T-helper 17 cell (primary cell): ENCODE measurements around the gene IP6K3. TPM values are rescaled to one million over a fixed set of nuclear protein-coding genes. Genes with fewer than 3 reads are reported as not detected.

ENCODE experiments used
- ATAC-seq: fragments of 150-1000 bp; cut with Tn5 transposase; 2 replicates; pipeline ENCODE4 v1.10.0; 2021; ENCODE audit warnings: mild to moderate bottlenecking, moderate library complexity
- DNase-seq, 3 donors: peaks; one replicate each; pipeline versions ENCODE4 v3.0.0 to v3.0.0-alpha.2; 2020 to 2021
- H3K9me3 ChIP-seq: one replicate; pipeline ENCODE4 v1.7.0; 2013; ENCODE audit warnings: low read length, mild to moderate bottlenecking; ENCODE audit not compliant: control insufficient read depth, poor library complexity, severe bottlenecking
- H3K27ac Mint-ChIP-seq: one replicate; pipeline ENCODE4 v1.8.0; 2022; ENCODE audit warnings: mild to moderate bottlenecking, moderate library complexity, mixed read lengths
- H3K27me3 Mint-ChIP-seq: one replicate; pipeline ENCODE4 v1.8.0; 2022; ENCODE audit warnings: mixed read lengths
- H3K36me3 Mint-ChIP-seq: one replicate; pipeline ENCODE4 v1.8.0; 2022; ENCODE audit warnings: low read depth, mixed read lengths
- H3K4me1 Mint-ChIP-seq: one replicate; pipeline ENCODE4 v1.8.0; 2022; ENCODE audit warnings: mild to moderate bottlenecking, mixed read lengths
- H3K4me3 Mint-ChIP-seq: one replicate; pipeline ENCODE4 v1.8.0; 2022; ENCODE audit warnings: mild to moderate bottlenecking, moderate library complexity, mixed read lengths
- total RNA-seq, 4 donors: library from RNA in 2 of 4; stranded (reverse) in 2 of 4; gene quantifications; one replicate each; pipeline ENCODE4 v1.2.3 and lab custom pipeline; 2022 to 2026

The IP6K3 gene
- total RNA-seq, 2 donors from 2014 or later, result not detected

- ATAC-seq (no peak), DNase-seq (no peak)
- Mint-ChIP-seq H3K27ac (no peak overlapping the region), H3K4me1 (peaks cover 5% of the 10 kb centered on the region), H3K4me3 (no peak overlapping the region), H3K36me3 (no peaks in the 10 kb centered on the region), H3K27me3 (peaks cover 9% of the 10 kb centered on the region)
- H3K9me3 ChIP-seq, result no peaks in the 10 kb centered on the region
Measured at GRCh38 chr6:33716379-33716778, 30.3 kb downstream of the IP6K3 start.

GRCh38 chr6:33714385-33715040 is 32.2 kb downstream of the IP6K3 start:
- Mint-ChIP-seq H3K36me3 (peaks cover 3% of the 10 kb centered on the region), H3K4me3 (no peak overlapping the region), H3K4me1 (peaks cover 20% of the 10 kb centered on the region), H3K27ac (no peak overlapping the region), H3K27me3 (no peaks in the 10 kb centered on the region)
- no peak for DNase-seq
- no peaks in the 10 kb centered on the region for H3K9me3 ChIP-seq
- no peak for ATAC-seq

GRCh38 chr6:33713786-33714185 is 32.9 kb downstream of the IP6K3 start:
- Mint-ChIP-seq H3K4me1 (peaks cover 23% of the 10 kb centered on the region), H3K27ac (no peak overlapping the region), H3K36me3 (peaks cover 6% of the 10 kb centered on the region), H3K4me3 (no peak overlapping the region), H3K27me3 (no peaks in the 10 kb centered on the region)
- ATAC-seq (no peak), DNase-seq (no peak)
- H3K9me3 ChIP-seq, result no peaks in the 10 kb centered on the region

- Mint-ChIP-seq H3K4me1 (peaks cover 26% of the 10 kb centered on the region), H3K27ac (no peak overlapping the region), H3K4me3 (no peak overlapping the region), H3K36me3 (peaks cover 6% of the 10 kb centered on the region), H3K27me3 (no peaks in the 10 kb centered on the region)
- ATAC-seq (no peak), DNase-seq (no peak)
- no peaks in the 10 kb centered on the region for H3K9me3 ChIP-seq
Measured at GRCh38 chr6:33712914-33713313, 33.8 kb downstream of the IP6K3 start.

GRCh38 chr6:33711140-33712129 is 35.3 kb downstream of the IP6K3 start, which contains the start of gene UQCC2:
TSS of gene UQCC2 (minus strand) at chr6:33711700. CDS start at chr6:33711686, 14 bp downstream.
- Mint-ChIP-seq H3K27me3 (no peaks in the 10 kb centered on the region), H3K4me3 (peak within 1 kb of the TSS; percentile 98), H3K36me3 (peaks cover 6% of the 10 kb centered on the region), H3K4me1 (peaks cover 27% of the 10 kb centered on the region), H3K27ac (peak within 1 kb of the TSS; percentile 98)
- ATAC-seq (peak; percentile 95), DNase-seq (peak; percentile 96 to 97 (median 96))
- no peaks in the 10 kb centered on the region for H3K9me3 ChIP-seq

- DNase-seq (no peak), ATAC-seq (no peak)
- Mint-ChIP-seq H3K27ac (peak overlapping the region; percentile 98), H3K36me3 (peaks cover 6% of the 10 kb centered on the region), H3K4me3 (peak overlapping the region; percentile 98), H3K4me1 (peaks cover 30% of the 10 kb centered on the region), H3K27me3 (no peaks in the 10 kb centered on the region)
- H3K9me3 ChIP-seq, result no peaks in the 10 kb centered on the region
Measured at GRCh38 chr6:33710296-33711121, 36.2 kb downstream of the IP6K3 start.

- H3K36me3 Mint-ChIP-seq, result peaks cover 6% of the 10 kb centered on the region
- H3K4me1 Mint-ChIP-seq, result peaks cover 30% of the 10 kb centered on the region
- no peak for ATAC-seq
- H3K9me3 ChIP-seq, result no peaks in the 10 kb centered on the region
- DNase-seq, result no peak
- H3K27me3 Mint-ChIP-seq, result no peaks in the 10 kb centered on the region
- H3K27ac Mint-ChIP-seq, result no peak overlapping the region
- H3K4me3 Mint-ChIP-seq, result peak overlapping the region; percentile 77
Measured at GRCh38 chr6:33709605-33710295, 37.0 kb downstream of the IP6K3 start.

GRCh38 chr6:33708516-33709204 is 38.0 kb downstream of the IP6K3 start:
- H3K27me3 Mint-ChIP-seq, result no peaks in the 10 kb centered on the region
- DNase-seq, result no peak
- no peak overlapping the region for H3K4me3 Mint-ChIP-seq
- no peaks in the 10 kb centered on the region for H3K9me3 ChIP-seq
- H3K36me3 Mint-ChIP-seq, result peaks cover 6% of the 10 kb centered on the region
- ATAC-seq, result no peak
- H3K27ac Mint-ChIP-seq, result no peak overlapping the region
- H3K4me1 Mint-ChIP-seq, result peaks cover 33% of the 10 kb centered on the region

GRCh38 chr6:33707771-33708170 is 38.9 kb downstream of the IP6K3 start:
- H3K9me3 ChIP-seq, result no peaks in the 10 kb centered on the region
- Mint-ChIP-seq H3K4me1 (peaks cover 33% of the 10 kb centered on the region), H3K27ac (no peak overlapping the region), H3K4me3 (no peak overlapping the region), H3K36me3 (peaks cover 6% of the 10 kb centered on the region), H3K27me3 (no peaks in the 10 kb centered on the region)
- DNase-seq (no peak), ATAC-seq (no peak)

- Mint-ChIP-seq H3K4me1 (peaks cover 28% of the 10 kb centered on the region), H3K27me3 (no peaks in the 10 kb centered on the region), H3K36me3 (peaks cover 6% of the 10 kb centered on the region), H3K27ac (no peak overlapping the region), H3K4me3 (no peak overlapping the region)
- no peak for ATAC-seq
- no peaks in the 10 kb centered on the region for H3K9me3 ChIP-seq
- no peak for DNase-seq
Measured at GRCh38 chr6:33705955-33706725, 40.6 kb downstream of the IP6K3 start.

- H3K9me3 ChIP-seq, result no peaks in the 10 kb centered on the region
- H3K4me3 Mint-ChIP-seq, result no peak overlapping the region
- H3K27ac Mint-ChIP-seq, result peak overlapping the region; percentile 19
- peaks cover 20% of the 10 kb centered on the region for H3K4me1 Mint-ChIP-seq
- DNase-seq (no peak), ATAC-seq (no peak)
- H3K36me3 Mint-ChIP-seq, result peaks cover 6% of the 10 kb centered on the region
- no peaks in the 10 kb centered on the region for H3K27me3 Mint-ChIP-seq
Measured at GRCh38 chr6:33705268-33705885, 41.3 kb downstream of the IP6K3 start.
